Diencephalon (tissue), 1 donor: ENCODE data around the gene CNTN2. TPM values are rescaled to one million over a fixed set of nuclear protein-coding genes. Genes with fewer than 3 reads are reported as not detected.

Experiments used
- total RNA-seq: library from RNA; depleted of rRNA; stranded (reverse); fragments of >200 nt; gene quantifications from one replicate; pipeline ENCODE4 v1.2.3, GENCODE V29; 2014

The CNTN2 gene
- 37.6 TPM for total RNA-seq

DNA sequence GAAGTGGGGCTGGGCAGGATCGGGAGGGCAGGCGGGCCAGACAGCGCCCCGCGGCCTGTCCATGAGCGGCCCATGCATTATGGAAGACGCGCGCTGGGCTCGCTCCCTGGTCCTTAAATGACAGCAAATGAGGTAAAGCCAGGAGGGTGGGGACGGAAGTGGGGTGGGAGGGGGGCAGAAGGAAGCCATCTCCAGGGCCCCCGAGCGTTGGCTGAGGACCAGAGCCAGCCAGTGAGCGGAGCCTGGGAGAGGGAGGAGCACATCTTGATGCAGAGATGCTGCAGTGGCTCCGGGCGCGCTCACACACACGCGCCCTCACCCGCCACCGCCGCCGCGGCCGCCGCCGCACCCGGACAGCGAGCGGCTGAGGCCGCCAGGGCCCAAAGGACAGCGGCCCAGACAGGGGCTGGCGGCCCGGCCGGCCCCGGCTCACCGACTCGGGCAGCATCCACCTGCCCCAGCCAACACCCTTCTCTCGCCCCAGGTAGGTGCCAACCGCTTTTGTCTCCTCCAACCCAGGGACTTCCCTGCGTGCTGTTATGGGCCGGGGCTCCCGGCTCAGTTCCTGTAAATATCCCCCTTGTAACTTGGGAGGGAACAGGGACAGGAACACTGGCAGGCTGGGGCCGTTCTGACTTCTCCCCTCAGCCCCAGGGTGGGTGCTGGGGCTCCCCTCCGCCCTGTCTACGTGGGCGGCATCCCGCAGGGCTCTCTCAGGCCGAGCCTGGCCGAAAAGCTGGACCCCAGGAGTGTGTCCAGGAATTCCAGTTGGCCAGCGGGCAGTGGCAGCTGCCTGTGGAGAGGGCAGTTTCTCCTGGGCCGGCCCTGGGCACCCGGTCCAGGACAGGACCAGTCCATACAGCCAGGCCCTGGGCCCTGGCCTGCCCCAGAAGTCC is at the start of gene CNTN2:
TSS of gene CNTN2 (plus strand) at position 302 of the 896 bp plus-strand sequence. CDS start 9,974 bp downstream, outside the sequence.

GRCh38 chr1:205084360-205084759 is 41.3 kb downstream of the CNTN2 start, which contains the start of gene TMEM81:
TSS of gene TMEM81 (minus strand) at chr1:205084460. CDS start at chr1:205084320, 140 bp downstream.

DNA sequence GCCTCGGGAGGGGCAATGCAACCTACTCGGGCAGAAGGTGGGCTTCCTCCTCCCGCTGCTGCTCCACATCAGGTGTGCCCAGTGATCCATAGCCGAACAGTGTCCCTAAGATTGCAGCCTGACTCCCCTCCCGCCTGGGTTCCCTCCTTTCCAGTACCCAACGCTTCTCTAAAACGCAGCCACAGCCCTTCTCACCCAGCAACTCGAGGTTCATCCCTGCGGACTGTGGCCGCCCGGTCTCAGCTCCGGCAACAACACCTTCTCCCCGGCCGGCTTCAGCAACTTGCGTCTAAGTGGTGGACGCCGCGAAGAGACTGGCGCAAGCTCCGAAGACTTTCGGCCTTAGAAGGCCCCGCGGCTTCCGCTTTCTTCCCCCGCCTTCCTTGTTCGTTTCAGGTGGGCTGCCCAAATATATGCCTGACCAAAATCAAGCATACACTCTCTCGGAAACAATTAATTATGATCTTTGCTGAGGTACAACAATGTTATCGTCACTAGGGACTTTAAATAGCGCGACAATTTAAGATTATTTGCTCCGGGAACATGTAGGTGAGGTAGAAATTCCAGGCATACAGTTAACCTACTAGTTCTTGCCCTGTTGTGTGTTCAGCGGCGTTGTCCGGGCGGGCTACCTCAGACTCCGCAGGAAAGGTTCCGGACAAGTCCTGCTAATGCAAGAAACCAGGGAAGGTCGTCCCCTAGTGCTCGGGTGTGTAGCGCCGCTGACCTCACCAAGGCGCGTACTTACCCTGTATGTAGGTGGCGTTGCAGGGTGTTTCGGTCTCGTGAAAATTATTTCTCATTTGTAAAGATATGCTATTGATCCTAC is 78.9 kb downstream of the CNTN2 start, which contains the start of gene RBBP5:
TSS of gene RBBP5 (minus strand) at position 319 of the 829 bp plus-strand sequence. CDS start at position 214, 105 bp downstream.

Other genes starting within 250 kb of the CNTN2 start
- gene NFASC, start 172.3 kb upstream of the CNTN2 start, total RNA-seq, result 46.4 TPM
- 3.9 TPM for gene TMEM81, start 41.2 kb downstream of the CNTN2 start, total RNA-seq
- 24.0 TPM for gene RBBP5, start 78.8 kb downstream of the CNTN2 start, total RNA-seq
- 29.3 TPM for gene DSTYK, start 168.5 kb downstream of the CNTN2 start, total RNA-seq
- 38.3 TPM for gene TMCC2, start 184.7 kb downstream of the CNTN2 start, total RNA-seq